Measurements from ENCODE around the gene COX20.

The COX20 gene

DNA sequence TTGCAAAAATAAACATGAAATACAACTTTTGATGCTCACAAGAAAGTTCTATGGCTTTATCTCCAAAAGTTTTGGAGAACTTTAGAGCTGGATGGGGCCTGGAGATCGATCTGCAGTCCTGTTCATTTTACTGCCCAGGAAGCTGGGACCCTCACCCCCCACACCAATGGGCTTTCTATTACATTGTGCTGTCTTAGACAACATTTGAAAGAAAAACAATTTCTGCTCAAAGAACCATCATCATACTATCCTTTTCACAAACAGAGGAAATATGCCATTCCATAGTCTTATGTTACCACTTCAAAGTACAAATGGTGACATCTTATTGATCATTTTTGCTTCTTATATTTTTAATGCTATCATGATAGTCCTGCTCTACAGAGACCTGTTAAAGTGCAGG lies 30.9 kb downstream of the COX20 start:
- TF ChIP-seq, protein P1, sequence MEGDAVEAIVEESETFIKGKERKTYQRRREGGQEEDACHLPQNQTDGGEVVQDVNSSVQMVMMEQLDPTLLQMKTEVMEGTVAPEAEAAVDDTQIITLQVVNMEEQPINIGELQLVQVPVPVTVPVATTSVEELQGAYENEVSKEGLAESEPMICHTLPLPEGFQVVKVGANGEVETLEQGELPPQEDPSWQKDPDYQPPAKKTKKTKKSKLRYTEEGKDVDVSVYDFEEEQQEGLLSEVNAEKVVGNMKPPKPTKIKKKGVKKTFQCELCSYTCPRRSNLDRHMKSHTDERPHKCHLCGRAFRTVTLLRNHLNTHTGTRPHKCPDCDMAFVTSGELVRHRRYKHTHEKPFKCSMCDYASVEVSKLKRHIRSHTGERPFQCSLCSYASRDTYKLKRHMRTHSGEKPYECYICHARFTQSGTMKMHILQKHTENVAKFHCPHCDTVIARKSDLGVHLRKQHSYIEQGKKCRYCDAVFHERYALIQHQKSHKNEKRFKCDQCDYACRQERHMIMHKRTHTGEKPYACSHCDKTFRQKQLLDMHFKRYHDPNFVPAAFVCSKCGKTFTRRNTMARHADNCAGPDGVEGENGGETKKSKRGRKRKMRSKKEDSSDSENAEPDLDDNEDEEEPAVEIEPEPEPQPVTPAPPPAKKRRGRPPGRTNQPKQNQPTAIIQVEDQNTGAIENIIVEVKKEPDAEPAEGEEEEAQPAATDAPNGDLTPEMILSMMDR (IDR thresholded peaks at IDR 0.05; ENCODE audit: low read depth, low read length): no peak
- Histone ChIP-seq H3K27ac (no peak overlapping the region), H3K4me3 (ENCODE audit: low read depth, low read length) (no peak overlapping the region), H3K27me3 (ENCODE audit: insufficient read depth, low read depth, severe bottlenecking) (no peaks in the 10 kb centered on the region), H3K9me3 (ENCODE audit: severe bottlenecking) (no peaks in the 10 kb centered on the region), H3K36me3 (peaks cover 25% of the 10 kb centered on the region)
- DNase-seq: no peak

- TF ChIP-seq, protein P1 (IDR thresholded peaks at IDR 0.05; ENCODE audit: low read depth, low read length): no peak
- Histone ChIP-seq H3K27ac (no peak overlapping the region), H3K27me3 (ENCODE audit: insufficient read depth, low read depth, severe bottlenecking) (no peaks in the 10 kb centered on the region), H3K36me3 (peaks cover 6% of the 10 kb centered on the region), H3K9me3 (ENCODE audit: severe bottlenecking) (no peaks in the 10 kb centered on the region), H3K4me3 (ENCODE audit: low read depth, low read length) (no peak overlapping the region)
- no peak for DNase-seq
Measured at GRCh38 chr1:244868484-244869363, 33.3 kb downstream of the COX20 start.

GRCh38 chr1:244869364-244869827 lies 33.9 kb downstream of the COX20 start:
- no peaks in the 10 kb centered on the region for H3K9me3 ChIP-seq (ENCODE audit: severe bottlenecking)
- no peak for DNase-seq
- TF ChIP-seq, protein P1 (IDR thresholded peaks at IDR 0.05; ENCODE audit: low read depth, low read length): no peak
- H3K36me3 ChIP-seq: no peaks in the 10 kb centered on the region
- no peaks in the 10 kb centered on the region for H3K27me3 ChIP-seq (ENCODE audit: insufficient read depth, low read depth, severe bottlenecking)
- H3K4me3 ChIP-seq (ENCODE audit: low read depth, low read length): no peak overlapping the region
- H3K27ac ChIP-seq: no peak overlapping the region

GRCh38 chr1:244869950-244870349 lies 34.5 kb downstream of the COX20 start:
- Histone ChIP-seq H3K9me3 (ENCODE audit: severe bottlenecking) (no peaks in the 10 kb centered on the region), H3K27me3 (ENCODE audit: insufficient read depth, low read depth, severe bottlenecking) (no peaks in the 10 kb centered on the region), H3K27ac (no peak overlapping the region), H3K4me3 (ENCODE audit: low read depth, low read length) (no peak overlapping the region), H3K36me3 (no peaks in the 10 kb centered on the region)
- TF ChIP-seq, protein P1 (IDR thresholded peaks at IDR 0.05; ENCODE audit: low read depth, low read length): no peak
- DNase-seq: no peak

- no peaks in the 10 kb centered on the region for H3K9me3 ChIP-seq (ENCODE audit: severe bottlenecking)
- no peak overlapping the region for H3K4me3 ChIP-seq (ENCODE audit: low read depth, low read length)
- H3K27ac ChIP-seq: no peak overlapping the region
- H3K36me3 ChIP-seq: no peaks in the 10 kb centered on the region
- TF ChIP-seq, protein P1 (IDR thresholded peaks at IDR 0.05; ENCODE audit: low read depth, low read length): no peak
- no peaks in the 10 kb centered on the region for H3K27me3 ChIP-seq (ENCODE audit: insufficient read depth, low read depth, severe bottlenecking)
- DNase-seq: no peak
Measured at GRCh38 chr1:244874974-244875579, 39.6 kb downstream of the COX20 start.
